B cell (primary cell): ENCODE measurements around the gene PAM16. TPM values are rescaled to one million over a fixed set of nuclear protein-coding genes. Genes with fewer than 3 reads are reported as not detected.

Source experiments
- ATAC-seq: fragments of 200-7000 bp; cut with Tn5 transposase; one replicate; pipeline ENCODE4 v1.10.0; 2021; ENCODE audit warnings: low read depth, mild to moderate bottlenecking, moderate number of reproducible peaks, moderate library complexity
- CTCF ChIA-PET: fragments of 350-600 bp; sonication (Branson Sonifier 250); formaldehyde crosslinking; loops from one replicate; lab custom pipeline; 2021; ENCODE audit warnings: antibody characterized with exemption, inconsistent platforms; lab: Charles Lee
- POLR2A ChIA-PET: fragments of 350-600 bp; sonication (Branson Sonifier 250); formaldehyde crosslinking; loops from one replicate; lab custom pipeline; 2021; ENCODE audit warnings: antibody characterized with exemption; lab: Charles Lee
- DNase-seq: peaks from one replicate; pipeline ENCODE4 v3.0.0; 2013
- H2AFZ ChIP-seq: 2 replicates; pipeline ENCODE4 v1.6.1; 2012; ENCODE audit warnings: mild to moderate bottlenecking, low read depth, low read length; ENCODE audit not compliant: insufficient read depth, poor library complexity, severe bottlenecking
- H3K27ac ChIP-seq, 2 donors: 1 replicate in 1 of 2; 2 replicates in 1 of 2; pipeline ENCODE4 v1.5.1; 2012 to 2013; ENCODE audit warnings: low read length in 2 of 2, mild to moderate bottlenecking in 2 of 2, moderate library complexity in 1 of 2
- H3K27me3 ChIP-seq, 4 experiments: fragments of 200-600 bp in 1 of 4; sonication (generic) in 1 of 4; replicated peaks in 1 of 4; 1 replicate in 2 of 4; 2 replicates in 2 of 4; pipeline versions ENCODE4 v1.6.1 to v1.7.0; 2013 to 2016; ENCODE audit warnings: low read length in 3 of 4, mild to moderate bottlenecking in 2 of 4, mixed read lengths in 1 of 4, moderate library complexity in 1 of 4; ENCODE audit not compliant: insufficient read depth in 4 of 4, control insufficient read depth in 3 of 4; ENCODE audit errors: control extremely low read depth in 1 of 4
- H3K36me3 ChIP-seq, 2 experiments: replicated peaks in 1 of 2; 1 replicate in 1 of 2; 2 replicates in 1 of 2; pipeline versions ENCODE4 v1.6.1 to v1.7.1; 2013; ENCODE audit warnings: low read length in 1 of 2; ENCODE audit not compliant: insufficient read depth in 2 of 2, control insufficient read depth in 1 of 2; ENCODE audit errors: control extremely low read depth in 1 of 2, extremely low read depth in 1 of 2
- H3K4me1 ChIP-seq, 2 donors: fragments of 200-600 bp in 1 of 2; sonication (generic) in 1 of 2; 1 replicate in 1 of 2; 2 replicates in 1 of 2; pipeline versions ENCODE4 v1.5.1 to v1.6.1; 2013 to 2017; ENCODE audit warnings: low read length in 2 of 2; ENCODE audit not compliant: control insufficient read depth in 2 of 2, insufficient read depth in 2 of 2
- H3K4me2 ChIP-seq: replicated peaks from 2 replicates; pipeline ENCODE3; 2012; ENCODE audit warnings: mild to moderate bottlenecking, low read depth, low read length; ENCODE audit not compliant: poor library complexity, severe bottlenecking
- H3K4me3 ChIP-seq, 5 experiments: fragments of 200-600 bp in 1 of 5; sonication (generic) in 1 of 5; 1 replicate in 3 of 5; 2 replicates in 2 of 5; pipeline versions ENCODE4 v1.5.1 to v1.7.0; 2011 to 2016; ENCODE audit warnings: low read length in 4 of 5, mild to moderate bottlenecking in 4 of 5, low read depth in 2 of 5, control low read depth in 1 of 5, moderate library complexity in 1 of 5; ENCODE audit not compliant: insufficient read depth in 1 of 5; ENCODE audit errors: control extremely low read depth in 1 of 5, extremely low read depth in 1 of 5
- H3K79me2 ChIP-seq: fragments of 200-600 bp; sonication (generic); one replicate; pipeline ENCODE4 v1.6.0; 2016; ENCODE audit warnings: low read length; ENCODE audit not compliant: control insufficient read depth, insufficient read depth
- H3K9ac ChIP-seq: fragments of 200-600 bp; sonication (generic); 2 replicates; pipeline ENCODE4 v1.6.1; 2017; ENCODE audit warnings: mild to moderate bottlenecking, low read length, moderate library complexity
- H3K9me3 ChIP-seq, 3 donors: one replicate each; pipeline versions ENCODE4 v1.6.1 to v1.7.1; 2013; ENCODE audit warnings: low read length in 2 of 3; ENCODE audit not compliant: control insufficient read depth in 2 of 3, insufficient read depth in 1 of 3; ENCODE audit errors: control extremely low read depth in 1 of 3
- H4K20me1 ChIP-seq: 2 replicates; pipeline ENCODE4 v1.6.0; 2012; ENCODE audit warnings: mild to moderate bottlenecking, low read length; ENCODE audit not compliant: insufficient read depth, control insufficient read depth, poor library complexity, severe bottlenecking
- H3K27ac Mint-ChIP-seq: one replicate; pipeline ENCODE4 v1.8.0; 2021; ENCODE audit warnings: mixed read lengths
- H3K27me3 Mint-ChIP-seq: one replicate; pipeline ENCODE4 v1.8.0; 2021; ENCODE audit warnings: mixed read lengths
- H3K4me1 Mint-ChIP-seq: one replicate; pipeline ENCODE4 v1.8.0; 2021; ENCODE audit warnings: mixed read lengths
- H3K4me3 Mint-ChIP-seq: one replicate; pipeline ENCODE4 v1.8.0; 2021; ENCODE audit warnings: mixed read lengths
- H3K9me3 Mint-ChIP-seq: one replicate; pipeline ENCODE4 v1.8.0; 2022; ENCODE audit warnings: mixed read lengths; ENCODE audit not compliant: insufficient read depth
- EZH2 ChIP-seq: IDR thresholded peaks from 2 replicates; pipeline ENCODE4 v1.6.1; 2012; ENCODE audit warnings: borderline replicate concordance, low read depth, mild to moderate bottlenecking, moderate library complexity, low read length; ENCODE audit not compliant: insufficient read depth, poor library complexity, severe bottlenecking
- WGBS: methylation state at CpG from one replicate; pipeline ENCODE4 v1.1.5; 2013; ENCODE audit warnings: missing lambda C conversion rate; ENCODE audit not compliant: insufficient coverage; 5-methylcytosine and 5-hydroxymethylcytosine counted together
- intact Hi-C: fragments of 100-400 bp; cut with micrococcal nuclease; formaldehyde crosslinking; loops from one replicate; pipeline ENCODE4 v1.10.0; 2022
- polyA plus RNA-seq: library from polyadenylated mRNA; depleted of rRNA; stranded (reverse); fragments of >200 nt; gene quantifications from 2 replicates; pipeline ENCODE4 v1.2.3, GENCODE V29; 2012
- total RNA-seq, 2 donors: library from RNA; stranded (reverse); fragments of 120-200 nt in 1 of 2; gene quantifications; 1 replicate in 1 of 2; 2 replicates in 1 of 2; pipeline versions ENCODE4 v1.2.3 to v1.2.4, GENCODE V29; 2013 to 2022
- TF ChIP-seq, protein P1 (sequence below): fragments of 200-600 bp; IDR thresholded peaks from one replicate; pipeline ENCODE4 v1.8.0; 2022; ENCODE audit warnings: antibody characterized with exemption, mild to moderate bottlenecking

Gene PAM16
- total and polyA plus RNA-seq, 2 donors (not counting 1 experiment from before 2014, with no cell fraction given): 57.3 to 64.1 TPM

DNA sequence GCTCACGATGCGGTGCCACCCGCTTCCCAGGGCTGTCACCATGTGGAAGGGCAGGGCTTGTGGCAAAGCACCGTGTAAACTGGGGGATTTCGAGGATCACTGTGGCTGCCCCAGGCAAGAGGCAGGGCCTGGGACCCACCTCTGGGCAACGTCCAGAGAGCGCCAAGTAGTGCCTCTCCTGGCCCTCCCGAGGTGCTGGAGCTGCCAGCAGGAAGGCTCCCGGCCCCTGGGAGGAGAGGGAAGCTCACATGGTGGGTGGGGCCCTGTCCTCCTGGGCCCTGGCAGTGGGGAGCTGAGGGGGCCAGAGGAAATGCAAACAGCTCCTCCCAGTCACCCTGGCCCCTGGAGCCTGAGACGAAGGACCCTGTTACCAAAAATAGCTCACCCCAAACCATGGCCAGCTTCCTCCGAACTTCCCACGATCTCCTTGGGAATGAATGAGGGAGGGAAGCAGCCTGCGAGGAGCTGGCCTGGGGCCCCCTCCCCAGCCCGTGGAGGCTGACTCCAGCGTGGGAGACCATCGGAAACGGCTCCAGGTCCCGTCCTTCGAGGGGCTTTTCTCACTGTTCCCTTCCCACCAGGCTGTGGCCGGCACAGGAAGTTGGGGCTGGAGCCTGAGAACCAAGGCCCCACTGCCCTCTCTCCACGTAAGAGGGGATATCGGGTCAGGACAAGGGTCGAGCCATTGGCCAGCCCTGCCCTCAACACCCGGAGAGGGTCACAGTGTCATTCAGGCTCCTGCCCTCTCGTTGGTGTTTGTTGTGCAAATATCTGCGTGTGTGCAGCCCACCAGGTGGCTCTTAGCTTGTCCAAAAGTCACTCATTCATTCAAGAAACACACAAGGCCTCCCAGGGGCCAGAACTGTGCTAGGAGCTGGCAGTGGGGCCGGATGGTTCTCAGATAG, 38.2 kb upstream of the PAM16 start:
- H3K27ac Mint-ChIP-seq: no peak overlapping the region
- DNase-seq (no peak), ATAC-seq (no peak)
- H3K9ac ChIP-seq: no peak overlapping the region
- no peaks in the 10 kb centered on the region for H3K27me3 ChIP-seq
- CTCF ChIA-PET: interaction anchor here (0.9 to 3.3 kb wide), 4 partner anchors 14 to 59 kb away, joined by 3 to 27 read pairs (median 6); no protein-coding TSS in a partner anchor
- H3K4me3 ChIP-seq: no peak overlapping the region
- H2AFZ ChIP-seq: no peak overlapping the region
- no peaks in the 10 kb centered on the region for H3K27me3 Mint-ChIP-seq
- H3K9me3 ChIP-seq: no peaks in the 10 kb centered on the region
- intact Hi-C loops: no loop called here
- POLR2A ChIA-PET: no interaction called here
- no peaks in the 10 kb centered on the region for H3K4me1 Mint-ChIP-seq
- TF ChIP-seq, protein P1, sequence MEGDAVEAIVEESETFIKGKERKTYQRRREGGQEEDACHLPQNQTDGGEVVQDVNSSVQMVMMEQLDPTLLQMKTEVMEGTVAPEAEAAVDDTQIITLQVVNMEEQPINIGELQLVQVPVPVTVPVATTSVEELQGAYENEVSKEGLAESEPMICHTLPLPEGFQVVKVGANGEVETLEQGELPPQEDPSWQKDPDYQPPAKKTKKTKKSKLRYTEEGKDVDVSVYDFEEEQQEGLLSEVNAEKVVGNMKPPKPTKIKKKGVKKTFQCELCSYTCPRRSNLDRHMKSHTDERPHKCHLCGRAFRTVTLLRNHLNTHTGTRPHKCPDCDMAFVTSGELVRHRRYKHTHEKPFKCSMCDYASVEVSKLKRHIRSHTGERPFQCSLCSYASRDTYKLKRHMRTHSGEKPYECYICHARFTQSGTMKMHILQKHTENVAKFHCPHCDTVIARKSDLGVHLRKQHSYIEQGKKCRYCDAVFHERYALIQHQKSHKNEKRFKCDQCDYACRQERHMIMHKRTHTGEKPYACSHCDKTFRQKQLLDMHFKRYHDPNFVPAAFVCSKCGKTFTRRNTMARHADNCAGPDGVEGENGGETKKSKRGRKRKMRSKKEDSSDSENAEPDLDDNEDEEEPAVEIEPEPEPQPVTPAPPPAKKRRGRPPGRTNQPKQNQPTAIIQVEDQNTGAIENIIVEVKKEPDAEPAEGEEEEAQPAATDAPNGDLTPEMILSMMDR: no peak
- no peak for TF ChIP-seq EZH2
- H3K79me2 ChIP-seq: peaks cover 60% of the 10 kb centered on the region
- WGBS: 95% methylated on average over 23 of the region's 27 CpGs
- H3K27ac ChIP-seq: no peak overlapping the region
- no peak overlapping the region for H3K4me2 ChIP-seq
- H3K9me3 Mint-ChIP-seq: no peaks in the 10 kb centered on the region
- H3K4me3 Mint-ChIP-seq: no peak overlapping the region
- H3K4me1 ChIP-seq: no peaks in the 10 kb centered on the region
- peaks cover 97% of the 10 kb centered on the region for H4K20me1 ChIP-seq
- H3K36me3 ChIP-seq: peaks cover 3 to 87% of the 10 kb centered on the region in 2 experiments
